Prostate gland (tissue), 2 donors: Measurements from ENCODE around the gene TRIM39.

Experiments
- CTCF ChIP-seq, 4 experiments: fragments of 200-600 bp in 2 of 4; fragments of 450-650 bp in 2 of 4; sonication (generic) in 2 of 4; IDR thresholded peaks; 1 replicate in 3 of 4; 2 replicates in 1 of 4; pipeline ENCODE4 v1.5.1; 2016 to 2019; ENCODE audit warnings: antibody characterized with exemption in 4 of 4, mild to moderate bottlenecking in 2 of 4, moderate library complexity in 2 of 4
- POLR2A ChIP-seq: fragments of 450-650 bp; IDR thresholded peaks from one replicate; pipeline ENCODE4 v1.6.1; 2016; ENCODE audit warnings: antibody characterized with exemption, mild to moderate bottlenecking
- POLR2AphosphoS5 ChIP-seq: sonication (generic); formaldehyde crosslinking; IDR thresholded peaks from one replicate; pipeline ENCODE4 v1.6.1; 2017; ENCODE audit warnings: antibody characterized with exemption

GRCh38 chr6:30312266-30312665 is 14.5 kb upstream of the TRIM39 start:
- no peak for TF ChIP-seq POLR2A
- TF ChIP-seq CTCF (IDR thresholded peaks at IDR 0.05), result no peak
- TF ChIP-seq POLR2AphosphoS5, result no peak
